ENCODE measurements around the gene USP21. TPM values are rescaled to one million over a fixed set of nuclear protein-coding genes. Genes with fewer than 3 reads are reported as not detected.

USP21 gene
- total and polyA plus RNA-seq, 2 of the 13 experiments (the other 11 are each of a cell fraction or from before 2014, with no cell fraction given): 10.1 to 33.1 TPM

- peak; percentile 98 for TF ChIP-seq ZNF639 (CRISPR knock-in tag; conservative IDR thresholded peaks at IDR 0.05)
- no peak for TF ChIP-seq PREB (CRISPR knock-in tag; IDR thresholded peaks at IDR 0.05)
- TF ChIP-seq DZIP1 (CRISPR knock-in tag; IDR thresholded peaks at IDR 0.05): no peak; the same call in 1 of the 2 replicates
- TF ChIP-seq NFIC (IDR thresholded peaks at IDR 0.05; ENCODE audit: low read length): peak; percentile 48; the same call in 1 of the 2 replicates
- TF ChIP-seq ZNF138 (CRISPR knock-in tag; IDR thresholded peaks at IDR 0.05; ENCODE audit: low read depth): no peak
- no peak for TF ChIP-seq ZNF530 (CRISPR knock-in tag; IDR thresholded peaks at IDR 0.05; ENCODE audit: low read depth)
- 0 out of 2 replicates have a peak, but pooled peaks have one; percentile 39 for TF ChIP-seq MXD1 (CRISPR knock-in tag; IDR thresholded peaks at IDR 0.05)
- TF ChIP-seq ZNF260 (CRISPR knock-in tag; IDR thresholded peaks at IDR 0.05; ENCODE audit: borderline replicate concordance, low read depth): no peak
- no peak for TF ChIP-seq PRDM4 (CRISPR knock-in tag; IDR thresholded peaks at IDR 0.05; ENCODE audit: borderline replicate concordance)
- no peak for TF ChIP-seq TCF12 (IDR thresholded peaks at IDR 0.05)
- 0 out of 2 replicates have a peak, but pooled peaks have one; percentile 25 for TF ChIP-seq TCF12 (CRISPR knock-in tag; IDR thresholded peaks at IDR 0.05)
- no peak for TF ChIP-seq ATM (IDR thresholded peaks at IDR 0.05; ENCODE audit: borderline replicate concordance)
- TF ChIP-seq ZNF574 (CRISPR knock-in tag; IDR thresholded peaks at IDR 0.05): peak; percentile 93
- TF ChIP-seq PHF8 (CRISPR knock-in tag; IDR thresholded peaks at IDR 0.05): peak; percentile 29; the same call in 1 of the 2 replicates
- TF ChIP-seq ZNF709 (CRISPR knock-in tag; IDR thresholded peaks at IDR 0.05): no peak
- no peak for TF ChIP-seq SIX1 (CRISPR knock-in tag; IDR thresholded peaks at IDR 0.05; ENCODE audit: borderline replicate concordance)
- no peak for TF ChIP-seq HOXA7 (CRISPR knock-in tag; IDR thresholded peaks at IDR 0.05)
- peak; percentile 81 for TF ChIP-seq HCFC1 (IDR thresholded peaks at IDR 0.05; ENCODE audit: low read depth, low read length)
These were observed 26.7 kb upstream of the USP21 start, which contains the start of gene DEDD (continued) for GRCh38 chr1:161132410-161133219.
